ENCODE data around the gene DAB2IP.

DAB2IP gene

GRCh38 chr9:121670431-121670830 lies 19.0 kb downstream of the DAB2IP start:
- no peaks in the 10 kb centered on the region for H3K9me3 ChIP-seq (ENCODE audit: control insufficient read depth, low read length)
- H3K18ac ChIP-seq (ENCODE audit: low read depth in 1 of 2, low read length in 2 of 2): no peak overlapping the region
- no peak overlapping the region for H2BK12ac ChIP-seq (ENCODE audit: low read length in 2 of 2)
- no peak overlapping the region for H4K91ac ChIP-seq (ENCODE audit: low read length)
- H3K4me2 ChIP-seq (ENCODE audit: low read length, poor library complexity, severe bottlenecking): no peak overlapping the region
- H3K36me3 ChIP-seq (ENCODE audit: control insufficient read depth in 1 of 2, insufficient read depth in 2 of 2, low read depth in 1 of 2, low read length in 2 of 2): peaks cover 0 to 2% of the 10 kb centered on the region in 2 experiments
- H3K23ac ChIP-seq (ENCODE audit: low read length in 2 of 2): no peak overlapping the region
- no peak overlapping the region for H3K4me3 ChIP-seq (ENCODE audit: insufficient read depth in 1 of 2, low read depth in 1 of 2, low read length in 2 of 2)
- no peak overlapping the region for H3K9ac ChIP-seq (ENCODE audit: low read length)
- peaks cover 14% of the 10 kb centered on the region for H3K4me1 ChIP-seq (ENCODE audit: control insufficient read depth, insufficient read depth, low read depth, low read length)
- peaks cover 18% of the 10 kb centered on the region for H3K79me1 ChIP-seq (replicated peaks; ENCODE audit: low read length, poor library complexity, severe bottlenecking)
- no peak overlapping the region for H3K27ac ChIP-seq (ENCODE audit: low read length, poor library complexity, severe bottlenecking)
- H2AFZ ChIP-seq (ENCODE audit: low read depth, low read length): no peak overlapping the region
- no peak overlapping the region for H4K8ac ChIP-seq (ENCODE audit: low read length)
- WGBS: 86% methylated on average over 5 of the region's 5 CpGs
- no peak for DNase-seq
- peaks cover 0 to 5% of the 10 kb centered on the region in 2 experiments for H3K27me3 ChIP-seq (ENCODE audit: control insufficient read depth in 1 of 2, insufficient read depth in 1 of 2, low read length in 2 of 2)
- H2AK5ac ChIP-seq (ENCODE audit: low read length, severe bottlenecking): no peak overlapping the region
- no peak overlapping the region for H2BK120ac ChIP-seq (ENCODE audit: low read depth, low read length)
- H2BK5ac ChIP-seq (ENCODE audit: low read depth, low read length, poor library complexity, severe bottlenecking): no peak overlapping the region
- no peak overlapping the region for H3K4ac ChIP-seq (ENCODE audit: low read depth in 1 of 2, low read length in 2 of 2)
- H2BK15ac ChIP-seq (ENCODE audit: low read depth, poor library complexity, severe bottlenecking): no peak overlapping the region
- no peak overlapping the region for H3K14ac ChIP-seq (ENCODE audit: low read length in 2 of 2)

GRCh38 chr9:121671612-121672155 lies 20.2 kb downstream of the DAB2IP start:
- Histone ChIP-seq H3K79me1 (replicated peaks; ENCODE audit: low read length, poor library complexity, severe bottlenecking) (peaks cover 21% of the 10 kb centered on the region), H3K4me3 (ENCODE audit: insufficient read depth in 1 of 2, low read depth in 1 of 2, low read length in 2 of 2) (no peak overlapping the region), H3K27me3 (ENCODE audit: control insufficient read depth in 1 of 2, insufficient read depth in 1 of 2, low read length in 2 of 2) (no peaks in the 10 kb centered on the region), H3K4me1 (ENCODE audit: control insufficient read depth, insufficient read depth, low read depth, low read length) (peaks cover 24% of the 10 kb centered on the region), H3K18ac (ENCODE audit: low read depth in 1 of 2, low read length in 2 of 2) (no peak overlapping the region), H3K4ac (ENCODE audit: low read depth in 1 of 2, low read length in 2 of 2) (no peak overlapping the region), H2BK15ac (ENCODE audit: low read depth, poor library complexity, severe bottlenecking) (no peak overlapping the region), H3K27ac (ENCODE audit: low read length, poor library complexity, severe bottlenecking) (no peak overlapping the region), H3K36me3 (ENCODE audit: control insufficient read depth in 1 of 2, insufficient read depth in 2 of 2, low read depth in 1 of 2, low read length in 2 of 2) (peaks cover 0 to 2% of the 10 kb centered on the region in 2 experiments), H3K9ac (ENCODE audit: low read length) (peak overlapping the region; percentile 68), H4K8ac (ENCODE audit: low read length) (no peak overlapping the region), H3K23ac (ENCODE audit: low read length in 2 of 2) (no peak overlapping the region), H2BK5ac (ENCODE audit: low read depth, low read length, poor library complexity, severe bottlenecking) (no peak overlapping the region), H2BK12ac (ENCODE audit: low read length in 2 of 2) (no peak overlapping the region), H3K14ac (ENCODE audit: low read length in 2 of 2) (no peak overlapping the region), H2AK5ac (ENCODE audit: low read length, severe bottlenecking) (no peak overlapping the region), H3K4me2 (ENCODE audit: low read length, poor library complexity, severe bottlenecking) (no peak overlapping the region), H3K9me3 (ENCODE audit: control insufficient read depth, low read length) (no peaks in the 10 kb centered on the region), H2BK120ac (ENCODE audit: low read depth, low read length) (no peak overlapping the region), H2AFZ (ENCODE audit: low read depth, low read length) (no peak overlapping the region), H4K91ac (ENCODE audit: low read length) (no peak overlapping the region)
- WGBS: 94% methylated on average over 4 of the region's 5 CpGs
- no peak for DNase-seq

GRCh38 chr9:121672213-121672612 lies 20.8 kb downstream of the DAB2IP start:
- H3K4me2 ChIP-seq (ENCODE audit: low read length, poor library complexity, severe bottlenecking): no peak overlapping the region
- peak overlapping the region; percentile 68 for H3K9ac ChIP-seq (ENCODE audit: low read length)
- H4K8ac ChIP-seq (ENCODE audit: low read length): no peak overlapping the region
- no peak overlapping the region for H3K27ac ChIP-seq (ENCODE audit: low read length, poor library complexity, severe bottlenecking)
- H3K79me1 ChIP-seq (replicated peaks; ENCODE audit: low read length, poor library complexity, severe bottlenecking): peaks cover 21% of the 10 kb centered on the region
- no peak overlapping the region for H2BK5ac ChIP-seq (ENCODE audit: low read depth, low read length, poor library complexity, severe bottlenecking)
- H3K4me1 ChIP-seq (ENCODE audit: control insufficient read depth, insufficient read depth, low read depth, low read length): peaks cover 24% of the 10 kb centered on the region
- H2AK5ac ChIP-seq (ENCODE audit: low read length, severe bottlenecking): no peak overlapping the region
- peaks cover 0 to 2% of the 10 kb centered on the region in 2 experiments for H3K36me3 ChIP-seq (ENCODE audit: control insufficient read depth in 1 of 2, insufficient read depth in 2 of 2, low read depth in 1 of 2, low read length in 2 of 2)
- no peak overlapping the region for H3K4ac ChIP-seq (ENCODE audit: low read depth in 1 of 2, low read length in 2 of 2)
- H3K14ac ChIP-seq (ENCODE audit: low read length in 2 of 2): no peak overlapping the region
- H3K23ac ChIP-seq (ENCODE audit: low read length in 2 of 2): no peak overlapping the region
- no peak overlapping the region for H2BK120ac ChIP-seq (ENCODE audit: low read depth, low read length)
- DNase-seq: no peak
- H2BK12ac ChIP-seq (ENCODE audit: low read length in 2 of 2): no peak overlapping the region
- H2BK15ac ChIP-seq (ENCODE audit: low read depth, poor library complexity, severe bottlenecking): no peak overlapping the region
- 93% methylated on average over 7 of the region's 7 CpGs for WGBS
- H3K4me3 ChIP-seq (ENCODE audit: insufficient read depth in 1 of 2, low read depth in 1 of 2, low read length in 2 of 2): no peak overlapping the region
- no peaks in the 10 kb centered on the region for H3K9me3 ChIP-seq (ENCODE audit: control insufficient read depth, low read length)
- no peak overlapping the region for H4K91ac ChIP-seq (ENCODE audit: low read length)
- no peak overlapping the region for H2AFZ ChIP-seq (ENCODE audit: low read depth, low read length)
- H3K18ac ChIP-seq (ENCODE audit: low read depth in 1 of 2, low read length in 2 of 2): no peak overlapping the region
- H3K27me3 ChIP-seq (ENCODE audit: control insufficient read depth in 1 of 2, insufficient read depth in 1 of 2, low read length in 2 of 2): no peaks in the 10 kb centered on the region

- WGBS: no CpG with 5 or more reads among the region's 1 CpG
Observed at GRCh38 chr9:121672986-121673385, 21.6 kb downstream of the DAB2IP start.

More at GRCh38 chr9:121672986-121673385, 21.6 kb downstream of the DAB2IP start:
- no peak overlapping the region for H3K4me2 ChIP-seq (ENCODE audit: low read length, poor library complexity, severe bottlenecking)
- peaks cover 24% of the 10 kb centered on the region for H3K4me1 ChIP-seq (ENCODE audit: control insufficient read depth, insufficient read depth, low read depth, low read length)
- DNase-seq: no peak
- H2BK5ac ChIP-seq (ENCODE audit: low read depth, low read length, poor library complexity, severe bottlenecking): no peak overlapping the region
- no peak overlapping the region for H3K27ac ChIP-seq (ENCODE audit: low read length, poor library complexity, severe bottlenecking)
- peak overlapping the region; percentile 44 for H3K9ac ChIP-seq (ENCODE audit: low read length)
- no peak overlapping the region for H3K4me3 ChIP-seq (ENCODE audit: insufficient read depth in 1 of 2, low read depth in 1 of 2, low read length in 2 of 2)
- H3K9me3 ChIP-seq (ENCODE audit: control insufficient read depth, low read length): no peaks in the 10 kb centered on the region
- H3K23ac ChIP-seq (ENCODE audit: low read length in 2 of 2): no peak overlapping the region
- peaks cover 20% of the 10 kb centered on the region for H3K79me1 ChIP-seq (replicated peaks; ENCODE audit: low read length, poor library complexity, severe bottlenecking)
- H2BK120ac ChIP-seq (ENCODE audit: low read depth, low read length): no peak overlapping the region
- no peak overlapping the region for H2BK12ac ChIP-seq (ENCODE audit: low read length in 2 of 2)
- H2AFZ ChIP-seq (ENCODE audit: low read depth, low read length): no peak overlapping the region
- peaks cover 0 to 2% of the 10 kb centered on the region in 2 experiments for H3K36me3 ChIP-seq (ENCODE audit: control insufficient read depth in 1 of 2, insufficient read depth in 2 of 2, low read depth in 1 of 2, low read length in 2 of 2)
- H3K4ac ChIP-seq (ENCODE audit: low read depth in 1 of 2, low read length in 2 of 2): no peak overlapping the region
- H3K18ac ChIP-seq (ENCODE audit: low read depth in 1 of 2, low read length in 2 of 2): no peak overlapping the region
- H4K8ac ChIP-seq (ENCODE audit: low read length): no peak overlapping the region
- no peak overlapping the region for H4K91ac ChIP-seq (ENCODE audit: low read length)
- no peak overlapping the region for H2BK15ac ChIP-seq (ENCODE audit: low read depth, poor library complexity, severe bottlenecking)
- no peak overlapping the region for H2AK5ac ChIP-seq (ENCODE audit: low read length, severe bottlenecking)
- no peaks in the 10 kb centered on the region for H3K27me3 ChIP-seq (ENCODE audit: control insufficient read depth in 1 of 2, insufficient read depth in 1 of 2, low read length in 2 of 2)
- H3K14ac ChIP-seq (ENCODE audit: low read length in 2 of 2): no peak overlapping the region
